GM19025 (cell line): Measurements from ENCODE around the gene CEACAM6.
"Not testable (repeated sequence)": the region's sequence is repeated elsewhere in the genome, so short reads cannot be mapped to it uniquely, and the experiment has no call there.

Source experiments
- ATAC-seq: cut with Tn5 transposase; IDR thresholded peaks from one replicate; pipeline ENCODE4 v1.9.1; 2021; ENCODE audit warnings: mild to moderate bottlenecking, low read depth, moderate library complexity; ENCODE audit not compliant: unreplicated experiment

CEACAM6 gene

GRCh38 chr19:41745756-41746155, 9.6 kb upstream of the CEACAM6 start:
- no peak for ATAC-seq

DNA sequence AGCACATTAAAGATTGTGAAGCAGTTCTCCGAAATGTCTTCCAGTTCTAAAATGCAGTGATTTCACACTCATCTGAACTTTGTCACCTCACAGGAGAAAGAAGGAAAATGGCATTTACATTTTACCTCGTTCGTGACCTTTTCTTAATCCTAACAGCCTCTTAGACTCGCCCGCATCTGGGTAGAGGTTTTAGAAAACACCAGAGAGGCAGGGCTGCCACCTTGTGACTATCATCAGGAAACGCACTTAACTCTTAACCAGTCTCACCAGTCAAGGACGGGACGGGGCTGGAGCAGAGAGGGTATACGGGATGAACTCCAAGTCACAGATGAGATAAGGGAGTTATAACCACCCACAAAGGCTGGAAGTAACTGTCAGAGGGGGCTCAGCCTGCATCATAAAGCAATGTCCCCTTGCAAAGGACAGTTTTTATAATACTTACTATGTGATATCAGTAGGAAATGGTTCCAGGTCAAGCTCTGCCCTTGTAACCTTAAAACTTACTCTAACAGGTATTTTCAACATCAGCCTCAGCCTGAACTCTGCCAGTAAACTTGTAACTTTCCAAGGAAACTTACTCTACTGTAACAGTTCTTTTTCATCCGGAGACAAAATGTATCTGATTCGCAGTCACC, 8.6 kb upstream of the CEACAM6 start:
- no peak for ATAC-seq

DNA sequence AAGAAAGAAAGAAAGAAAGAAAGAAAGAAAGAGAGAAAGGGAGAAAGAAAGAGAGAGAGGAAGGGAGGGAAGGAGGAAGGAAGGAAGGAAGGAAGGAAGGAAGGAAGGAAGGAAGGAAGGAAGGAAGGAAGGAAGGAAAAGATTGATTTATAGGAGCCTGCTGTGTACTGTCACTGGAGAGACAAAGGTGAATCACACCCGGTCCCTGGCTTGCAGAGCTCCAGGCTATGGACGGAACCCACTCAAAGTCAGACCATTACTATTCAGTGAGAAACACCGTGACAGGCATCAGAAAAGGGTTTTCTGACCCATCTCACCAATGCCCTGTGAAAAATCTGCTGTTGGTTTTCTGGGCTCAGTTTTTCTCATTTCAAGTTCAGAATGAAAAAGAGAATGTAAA, 7.3 kb upstream of the CEACAM6 start:
- ATAC-seq: no peak

- not testable (repeated sequence) for ATAC-seq
Measured at GRCh38 chr19:41750248-41751134, 4.8 kb upstream of the CEACAM6 start.

GRCh38 chr19:41753159-41753558, 2.2 kb upstream of the CEACAM6 start:
- ATAC-seq: no peak

DNA sequence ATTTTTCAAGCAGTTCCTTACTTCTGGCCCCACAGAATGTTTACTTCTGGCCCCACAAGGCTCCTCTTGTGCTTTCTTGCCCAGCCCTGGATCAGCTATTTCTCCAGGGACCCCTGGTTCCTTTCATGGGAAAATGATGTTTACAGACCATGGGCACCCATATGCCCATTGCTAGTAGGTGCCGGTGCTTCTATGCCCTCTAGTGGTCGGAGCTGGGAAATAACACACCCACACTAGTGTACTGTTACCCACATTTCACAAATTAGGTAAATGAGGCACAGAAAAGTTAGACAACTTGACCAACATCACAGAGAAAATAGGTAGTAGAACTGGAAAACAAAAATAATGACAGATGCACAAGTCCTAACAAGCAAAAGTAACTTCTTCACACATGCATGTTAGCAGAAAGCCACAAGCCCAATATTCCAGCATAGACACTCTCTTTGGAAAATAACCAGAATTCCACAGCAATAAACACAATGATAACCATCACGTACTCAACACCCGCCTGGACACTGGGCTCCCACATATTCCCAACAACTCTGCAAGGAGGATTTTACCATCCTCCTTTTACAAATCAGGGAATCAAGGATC, 1.3 kb upstream of the CEACAM6 start:
- ATAC-seq: no peak

- no peak for ATAC-seq
Measured at GRCh38 chr19:41758846-41759245, 3.5 kb downstream of the CEACAM6 start.

DNA sequence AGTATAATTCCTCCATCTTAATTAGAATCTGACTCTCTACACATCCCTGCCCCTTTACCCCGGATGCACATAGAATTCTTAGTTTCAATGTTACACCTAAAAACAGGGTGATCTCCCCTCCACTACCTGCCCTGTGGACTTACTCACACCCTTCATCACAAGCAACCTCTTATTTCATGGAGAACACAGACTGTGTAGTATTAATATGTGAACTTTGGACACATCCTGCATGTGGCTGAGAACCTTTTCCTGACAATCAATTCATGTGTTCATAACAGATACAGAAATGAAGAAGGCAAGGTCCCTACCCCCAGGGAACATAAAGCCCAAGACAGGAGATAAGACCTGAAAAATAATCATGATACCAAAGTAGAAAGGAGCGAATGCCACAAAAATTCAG, 11.8 kb downstream of the CEACAM6 start:
- ATAC-seq: no peak

DNA sequence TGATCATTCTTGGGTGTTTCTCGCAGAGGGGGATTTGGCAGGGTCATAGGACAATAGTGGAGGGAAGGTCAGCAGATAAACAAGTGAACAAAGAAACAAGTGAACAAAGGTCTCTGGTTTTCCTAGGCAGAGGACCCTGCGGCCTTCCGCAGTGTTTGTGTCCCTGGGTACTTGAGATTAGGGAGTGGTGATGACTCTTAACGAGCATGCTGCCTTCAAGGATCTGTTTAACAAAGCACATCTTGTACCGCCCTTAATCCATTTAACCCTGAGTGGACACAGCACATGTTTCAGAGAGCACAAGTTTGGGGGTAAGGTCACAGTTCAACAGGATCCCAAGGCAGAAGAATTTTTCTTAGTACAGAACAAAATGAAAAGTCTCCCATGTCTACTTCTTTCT, 12.8 kb downstream of the CEACAM6 start:
- not testable (repeated sequence) for ATAC-seq

- no peak for ATAC-seq
Measured at GRCh38 chr19:41769608-41770007, 14.3 kb downstream of the CEACAM6 start.

DNA sequence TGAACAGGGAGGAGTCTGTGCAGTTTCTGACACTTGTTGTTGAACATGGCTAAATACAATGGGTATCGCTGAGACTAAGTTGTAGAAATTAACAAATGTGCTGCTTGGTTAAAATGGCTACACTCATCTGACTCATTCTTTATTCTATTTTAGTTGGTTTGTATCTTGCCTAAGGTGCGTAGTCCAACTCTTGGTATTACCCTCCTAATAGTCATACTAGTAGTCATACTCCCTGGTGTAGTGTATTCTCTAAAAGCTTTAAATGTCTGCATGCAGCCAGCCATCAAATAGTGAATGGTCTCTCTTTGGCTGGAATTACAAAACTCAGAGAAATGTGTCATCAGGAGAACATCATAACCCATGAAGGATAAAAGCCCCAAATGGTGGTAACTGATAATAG, 16.1 kb downstream of the CEACAM6 start:
- no peak for ATAC-seq

DNA sequence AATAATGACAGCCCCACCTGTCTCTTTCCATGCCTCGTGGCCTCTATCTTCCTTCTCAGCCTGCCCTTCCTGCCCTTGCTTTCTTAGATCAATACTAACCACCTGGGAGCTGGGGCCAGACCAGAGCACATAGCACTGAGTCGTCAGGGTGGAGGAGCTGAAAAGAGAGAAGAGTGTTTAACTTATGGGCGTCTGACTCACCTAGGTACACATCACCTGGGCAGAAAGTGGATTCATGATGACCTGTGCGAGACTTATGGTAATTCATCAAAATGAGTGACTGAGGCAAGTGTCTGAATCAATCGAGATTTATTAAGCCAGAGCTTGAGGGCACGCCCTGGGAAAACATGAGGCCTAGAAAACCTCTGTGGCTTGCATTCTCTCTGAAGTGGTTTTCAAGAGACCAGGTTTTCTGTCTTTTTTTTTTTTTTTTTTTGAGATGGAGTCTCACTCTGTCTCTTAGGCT, 19.2 kb downstream of the CEACAM6 start:
- no peak for ATAC-seq

- no peak for ATAC-seq
Measured at GRCh38 chr19:41776700-41777099, 21.4 kb downstream of the CEACAM6 start.

- ATAC-seq: no peak
Measured at GRCh38 chr19:41783612-41784011, 28.3 kb downstream of the CEACAM6 start.

- no peak for ATAC-seq
Measured at GRCh38 chr19:41784312-41784711, 29.0 kb downstream of the CEACAM6 start.

DNA sequence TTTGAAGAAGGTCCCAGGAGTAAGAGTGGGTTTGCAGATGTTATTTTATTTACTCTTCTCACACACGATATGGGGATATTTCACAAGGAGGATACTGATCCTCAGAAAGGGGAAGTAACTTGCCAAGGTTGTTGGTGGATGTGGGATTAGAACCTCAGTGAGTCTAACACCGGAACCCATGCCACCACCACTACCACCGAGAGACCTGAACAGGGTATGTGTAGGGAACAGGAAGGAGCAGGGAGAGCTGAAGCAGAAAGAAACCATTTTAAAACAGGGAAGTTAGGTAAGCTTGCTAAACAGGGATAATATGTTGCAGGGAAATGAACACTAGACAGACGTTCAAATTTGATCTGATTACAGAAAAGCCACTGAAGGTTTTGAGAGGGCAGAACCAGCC, 29.4 kb downstream of the CEACAM6 start:
- no peak for ATAC-seq

GRCh38 chr19:41785653-41786052, 30.3 kb downstream of the CEACAM6 start:
- ATAC-seq: no peak

- ATAC-seq: no peak
Measured at GRCh38 chr19:41787055-41787454, 31.7 kb downstream of the CEACAM6 start.

DNA sequence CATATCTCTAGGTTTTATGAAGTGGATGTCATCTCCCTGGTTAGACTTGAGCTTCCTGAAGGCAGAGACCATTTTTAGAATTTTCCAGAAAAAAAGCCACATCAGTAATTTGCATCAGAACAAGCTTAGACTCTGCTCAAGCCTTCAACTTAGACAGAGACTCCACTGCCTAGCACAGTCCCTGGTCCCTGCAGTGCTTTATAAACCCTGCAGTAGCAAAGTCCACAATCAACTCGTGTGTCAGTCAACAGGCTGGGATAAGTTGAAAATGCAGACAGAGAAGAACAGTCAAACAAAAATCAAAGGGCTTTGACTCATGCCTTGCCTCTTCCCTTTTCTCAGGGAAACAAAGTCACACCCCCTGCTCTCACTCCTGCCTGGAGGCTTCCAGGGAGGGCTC, 33.2 kb downstream of the CEACAM6 start:
- ATAC-seq: not testable (repeated sequence)

DNA sequence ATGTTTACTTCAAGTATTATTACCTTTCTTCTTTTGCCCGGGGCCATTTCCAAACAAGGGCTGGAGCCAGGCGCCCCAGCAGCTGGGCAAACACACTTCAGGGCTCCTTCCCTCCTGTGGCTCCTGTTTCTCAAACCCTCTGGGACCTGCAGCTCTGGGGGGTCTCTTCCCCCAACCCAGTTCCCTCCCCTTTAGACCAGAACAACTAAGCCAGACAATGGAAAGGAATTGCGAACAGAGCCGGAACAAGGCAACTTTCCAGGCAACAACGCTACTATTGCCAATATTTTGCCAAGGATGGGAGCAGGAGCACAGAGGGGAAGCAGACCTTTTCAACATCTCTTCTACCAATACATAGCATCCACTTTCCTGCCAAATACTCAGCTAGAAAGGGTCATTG, 33.7 kb downstream of the CEACAM6 start:
- not testable (repeated sequence) for ATAC-seq
